Measurements from ENCODE around the gene KCNMB4.

DNA sequence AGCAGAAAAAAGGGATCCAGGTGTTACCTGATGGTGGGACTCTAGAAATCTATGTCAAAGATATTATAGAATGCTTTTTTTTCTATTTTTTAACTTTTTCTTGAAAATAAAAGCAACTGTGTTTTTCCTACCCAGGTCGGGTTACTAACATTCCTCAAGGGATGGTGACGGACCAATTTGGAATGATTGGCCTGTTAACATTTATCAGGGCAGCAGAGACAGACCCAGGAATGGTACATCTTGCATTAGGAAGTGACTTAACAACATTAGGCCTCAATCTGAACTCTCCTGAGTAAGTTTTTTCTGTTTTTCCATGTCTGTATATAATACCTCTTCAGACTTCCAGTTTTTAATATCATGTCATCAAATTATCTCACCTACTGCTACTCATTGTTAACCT, 27.6 kb upstream of the KCNMB4 start:
- TF ChIP-seq, protein P1, sequence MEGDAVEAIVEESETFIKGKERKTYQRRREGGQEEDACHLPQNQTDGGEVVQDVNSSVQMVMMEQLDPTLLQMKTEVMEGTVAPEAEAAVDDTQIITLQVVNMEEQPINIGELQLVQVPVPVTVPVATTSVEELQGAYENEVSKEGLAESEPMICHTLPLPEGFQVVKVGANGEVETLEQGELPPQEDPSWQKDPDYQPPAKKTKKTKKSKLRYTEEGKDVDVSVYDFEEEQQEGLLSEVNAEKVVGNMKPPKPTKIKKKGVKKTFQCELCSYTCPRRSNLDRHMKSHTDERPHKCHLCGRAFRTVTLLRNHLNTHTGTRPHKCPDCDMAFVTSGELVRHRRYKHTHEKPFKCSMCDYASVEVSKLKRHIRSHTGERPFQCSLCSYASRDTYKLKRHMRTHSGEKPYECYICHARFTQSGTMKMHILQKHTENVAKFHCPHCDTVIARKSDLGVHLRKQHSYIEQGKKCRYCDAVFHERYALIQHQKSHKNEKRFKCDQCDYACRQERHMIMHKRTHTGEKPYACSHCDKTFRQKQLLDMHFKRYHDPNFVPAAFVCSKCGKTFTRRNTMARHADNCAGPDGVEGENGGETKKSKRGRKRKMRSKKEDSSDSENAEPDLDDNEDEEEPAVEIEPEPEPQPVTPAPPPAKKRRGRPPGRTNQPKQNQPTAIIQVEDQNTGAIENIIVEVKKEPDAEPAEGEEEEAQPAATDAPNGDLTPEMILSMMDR (IDR thresholded peaks at IDR 0.05), result no peak
- TF ChIP-seq POLR2A (IDR thresholded peaks at IDR 0.05), result no peak
